HUES64 (cell line): ENCODE results near the gene SYT2.

ENCODE experiments used
- H3K27ac ChIP-seq: 2 replicates; pipeline ENCODE4 v1.7.0; 2013; ENCODE audit warnings: low read depth, low read length, inconsistent platforms
- H3K27me3 ChIP-seq: 2 replicates; pipeline ENCODE4 v1.6.1; 2013; ENCODE audit warnings: mild to moderate bottlenecking, low read length; ENCODE audit not compliant: insufficient read depth
- H3K36me3 ChIP-seq: 2 replicates; pipeline ENCODE4 v1.6.1; 2013; ENCODE audit warnings: mild to moderate bottlenecking, low read length; ENCODE audit not compliant: insufficient read depth
- H3K4me1 ChIP-seq: 2 replicates; pipeline ENCODE4 v1.6.1; 2013; ENCODE audit warnings: mild to moderate bottlenecking, low read length, moderate library complexity; ENCODE audit not compliant: insufficient read depth
- H3K4me3 ChIP-seq: 2 replicates; pipeline ENCODE4 v1.5.1; 2013; ENCODE audit warnings: mild to moderate bottlenecking, low read length, moderate library complexity
- H3K9ac ChIP-seq: 2 replicates; pipeline ENCODE4 v1.6.1; 2013; ENCODE audit warnings: mild to moderate bottlenecking, low read depth, low read length
- H3K9me3 ChIP-seq: 2 replicates; pipeline ENCODE4 v1.6.1; 2013; ENCODE audit warnings: low read depth, low read length; ENCODE audit not compliant: insufficient read depth
- WGBS: fragments of 150-250, 120-280 bp; methylation state at CpG from one replicate; pipeline ENCODE4 v1.1.7; 2013; ENCODE audit warnings: missing lambda C conversion rate; 5-methylcytosine and 5-hydroxymethylcytosine counted together

The SYT2 gene

DNA sequence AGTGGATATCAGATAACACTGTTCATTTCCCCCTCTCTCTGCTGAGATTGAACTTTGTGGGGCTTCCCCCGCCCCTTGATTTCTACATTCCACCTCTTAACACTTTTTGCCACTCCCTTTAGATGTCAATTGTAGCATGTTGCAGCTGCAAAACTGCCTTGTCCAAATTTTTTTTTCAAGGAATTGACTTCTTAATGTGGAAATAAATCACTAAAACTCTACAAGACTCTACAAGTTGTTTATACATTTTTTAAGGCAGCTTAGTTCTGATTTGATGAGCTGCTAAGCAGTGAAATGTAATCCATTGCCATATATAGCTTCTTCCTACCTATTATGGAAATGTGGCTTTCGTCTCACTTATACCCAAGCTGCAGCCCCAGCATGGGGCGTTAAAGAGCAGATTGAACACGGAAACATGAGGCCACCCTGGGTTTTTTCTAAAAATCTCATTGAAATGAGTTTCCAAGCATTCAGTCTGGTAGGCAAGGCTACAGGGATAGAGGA lies 132.2 kb downstream of the SYT2 start:
- peak overlapping the region; percentile 29; the same call in 1 of the 2 replicates for H3K9ac ChIP-seq
- peaks cover 3% of the 10 kb centered on the region; the same call in 1 of the 2 replicates for H3K36me3 ChIP-seq
- no peaks in the 10 kb centered on the region for H3K27me3 ChIP-seq
- no peaks in the 10 kb centered on the region for H3K9me3 ChIP-seq
- no peak overlapping the region for H3K4me3 ChIP-seq
- peak overlapping the region; percentile 66 for H3K27ac ChIP-seq
- WGBS: 16% methylated on average over 4 of the region's 4 CpGs
- H3K4me1 ChIP-seq: peaks cover 48% of the 10 kb centered on the region

DNA sequence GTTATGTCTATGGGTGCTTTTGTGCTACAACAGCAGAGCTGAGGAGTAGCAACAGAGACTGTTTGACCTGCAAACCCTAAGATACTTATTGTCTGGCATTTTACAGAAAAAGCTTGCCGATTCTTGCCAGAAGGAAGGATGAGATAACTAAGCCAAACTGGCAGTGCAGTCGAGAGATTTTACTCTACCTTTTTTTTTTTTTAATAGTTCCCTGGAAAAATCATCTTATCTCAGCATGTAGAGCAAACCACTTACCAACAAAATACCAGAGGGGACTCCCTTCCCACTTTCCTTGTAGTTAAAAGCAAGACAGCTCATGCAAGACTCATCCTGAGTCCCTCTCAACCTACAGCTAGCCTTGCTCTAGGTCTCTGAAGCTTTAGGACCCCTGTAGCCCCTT lies 132.9 kb downstream of the SYT2 start:
- Histone ChIP-seq H3K4me1 (peaks cover 48% of the 10 kb centered on the region), H3K9ac (peak overlapping the region; percentile 29; the same call in 1 of the 2 replicates), H3K4me3 (no peak overlapping the region), H3K9me3 (no peaks in the 10 kb centered on the region), H3K27ac (peak overlapping the region; percentile 66), H3K27me3 (no peaks in the 10 kb centered on the region), H3K36me3 (peaks cover 3% of the 10 kb centered on the region; the same call in 1 of the 2 replicates)
- WGBS: 48% methylated on average over 2 of the region's 2 CpGs

DNA sequence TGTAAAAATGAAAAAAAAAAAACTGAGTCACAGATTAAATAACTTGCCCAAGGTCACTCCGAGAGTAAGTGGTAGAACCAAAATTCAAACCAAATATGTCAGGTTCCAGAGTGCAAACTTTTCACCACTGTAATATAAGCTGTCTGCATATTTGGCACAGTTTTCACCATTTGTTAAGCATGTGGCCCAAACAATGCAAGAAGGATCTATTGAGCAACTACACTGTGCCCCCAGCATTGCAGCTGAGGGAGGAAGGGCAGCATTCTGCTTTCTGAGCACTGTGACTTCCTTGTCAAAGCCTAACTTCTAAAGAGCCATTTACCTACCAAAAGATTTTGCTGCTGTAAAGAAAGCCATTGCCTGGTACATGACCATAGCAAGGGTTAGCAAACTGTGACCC lies 133.4 kb downstream of the SYT2 start:
- peak overlapping the region; percentile 66; the same call in 1 of the 2 replicates for H3K27ac ChIP-seq
- H3K4me3 ChIP-seq: no peak overlapping the region
- 93% methylated on average over 1 of the region's 1 CpG for WGBS
- no peaks in the 10 kb centered on the region for H3K27me3 ChIP-seq
- peaks cover 48% of the 10 kb centered on the region for H3K4me1 ChIP-seq
- H3K36me3 ChIP-seq: peaks cover 3% of the 10 kb centered on the region; the same call in 1 of the 2 replicates
- no peak overlapping the region for H3K9ac ChIP-seq
- no peaks in the 10 kb centered on the region for H3K9me3 ChIP-seq

DNA sequence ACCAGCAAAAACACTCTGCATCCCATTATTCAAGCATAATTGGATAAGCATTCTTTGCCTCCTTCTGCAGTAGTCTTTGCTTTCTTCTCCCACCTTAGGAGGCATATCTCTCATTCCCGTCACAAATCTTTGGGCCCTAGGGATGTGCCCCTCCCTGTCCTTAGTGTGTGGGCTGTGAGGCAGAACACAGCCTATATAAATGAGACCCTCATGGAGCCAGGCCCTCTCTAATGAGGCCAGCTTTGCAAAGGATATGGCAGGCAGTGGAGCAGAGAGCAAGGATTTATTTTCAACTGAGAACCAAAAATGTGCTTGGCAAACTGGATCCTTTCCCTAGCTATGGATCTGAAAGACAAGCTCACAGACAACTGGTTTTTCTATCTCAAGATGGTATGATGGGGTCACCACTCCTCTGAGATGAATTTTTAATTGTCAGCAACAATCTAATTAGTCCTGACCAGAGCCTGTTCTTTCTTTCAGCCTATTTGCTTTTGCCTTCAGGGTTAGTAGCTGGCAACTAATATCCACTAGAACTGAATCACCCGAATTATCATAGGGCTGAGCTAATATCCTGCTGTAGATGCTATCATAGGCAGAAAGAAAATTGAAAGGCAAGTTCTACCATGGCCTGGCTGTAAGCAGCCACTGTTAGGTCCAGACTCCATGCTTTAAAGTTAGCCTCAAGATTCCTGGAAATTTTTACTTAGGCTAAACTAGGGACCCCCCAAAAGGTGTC lies 134.2 kb downstream of the SYT2 start:
- Histone ChIP-seq H3K4me3 (no peak overlapping the region), H3K4me1 (peaks cover 48% of the 10 kb centered on the region), H3K36me3 (peaks cover 3% of the 10 kb centered on the region; the same call in 1 of the 2 replicates), H3K9ac (no peak overlapping the region), H3K9me3 (no peaks in the 10 kb centered on the region), H3K27ac (no peak overlapping the region; the same call in 1 of the 2 replicates), H3K27me3 (no peaks in the 10 kb centered on the region)
- 79% methylated on average over 2 of the region's 2 CpGs for WGBS

DNA sequence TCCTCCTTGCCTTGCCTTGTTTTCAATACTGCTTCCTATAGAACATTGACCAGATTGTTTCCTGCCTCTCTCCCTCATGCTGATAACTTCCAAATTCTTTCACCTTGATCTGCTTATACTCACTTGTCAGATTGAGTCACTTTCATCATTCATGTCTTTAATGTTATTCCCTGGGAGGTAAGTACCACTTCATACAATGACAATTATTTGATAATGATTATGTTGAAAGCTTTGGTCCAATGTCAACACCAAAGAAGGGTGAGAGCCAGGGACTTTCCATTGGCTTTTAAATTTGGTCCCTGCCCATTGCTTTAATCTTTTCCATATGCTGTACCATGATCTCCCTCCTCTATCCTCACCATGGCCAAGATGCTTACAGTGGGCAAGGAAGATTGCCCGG lies 137.4 kb downstream of the SYT2 start:
- Histone ChIP-seq H3K27ac (no peak overlapping the region), H3K9me3 (no peaks in the 10 kb centered on the region), H3K9ac (no peak overlapping the region), H3K36me3 (no peaks in the 10 kb centered on the region), H3K4me1 (peaks cover 38% of the 10 kb centered on the region), H3K4me3 (no peak overlapping the region), H3K27me3 (no peaks in the 10 kb centered on the region)
- 97% methylated on average over 1 of the region's 1 CpG for WGBS

DNA sequence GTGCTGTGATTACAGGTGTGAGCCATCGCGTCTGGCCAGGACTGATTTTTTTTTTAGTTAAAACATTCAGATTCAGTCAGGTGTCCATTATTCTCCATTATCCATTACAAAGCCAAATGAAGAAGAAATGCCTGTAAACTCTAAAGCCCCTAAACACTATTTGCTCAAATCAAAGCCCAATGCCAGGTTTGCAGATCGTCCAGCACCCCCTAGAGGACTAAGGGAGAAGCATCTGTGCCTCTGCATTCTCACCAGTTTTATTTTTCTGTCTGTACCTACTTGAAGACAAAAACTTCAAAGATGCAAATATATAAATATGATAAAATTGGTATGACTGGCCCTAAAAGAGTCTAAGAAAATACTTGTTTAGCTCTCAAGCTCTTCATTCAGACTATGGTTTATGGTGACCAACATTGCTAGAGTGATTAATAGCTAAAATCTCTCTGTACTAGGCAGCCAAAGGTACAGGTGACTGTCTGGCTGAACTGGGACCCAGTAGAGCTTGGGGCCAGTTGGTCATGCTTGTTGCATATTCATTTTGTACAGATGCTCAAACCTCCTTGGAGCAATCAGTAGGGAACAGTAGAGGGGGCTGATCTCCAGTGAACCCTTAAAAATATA lies 138.4 kb downstream of the SYT2 start:
- peaks cover 37% of the 10 kb centered on the region for H3K4me1 ChIP-seq
- H3K36me3 ChIP-seq: no peaks in the 10 kb centered on the region
- no peak overlapping the region for H3K9ac ChIP-seq
- H3K27me3 ChIP-seq: no peaks in the 10 kb centered on the region
- WGBS: 47% methylated on average over 3 of the region's 3 CpGs
- H3K27ac ChIP-seq: no peak overlapping the region
- no peak overlapping the region for H3K4me3 ChIP-seq
- H3K9me3 ChIP-seq: no peaks in the 10 kb centered on the region

DNA sequence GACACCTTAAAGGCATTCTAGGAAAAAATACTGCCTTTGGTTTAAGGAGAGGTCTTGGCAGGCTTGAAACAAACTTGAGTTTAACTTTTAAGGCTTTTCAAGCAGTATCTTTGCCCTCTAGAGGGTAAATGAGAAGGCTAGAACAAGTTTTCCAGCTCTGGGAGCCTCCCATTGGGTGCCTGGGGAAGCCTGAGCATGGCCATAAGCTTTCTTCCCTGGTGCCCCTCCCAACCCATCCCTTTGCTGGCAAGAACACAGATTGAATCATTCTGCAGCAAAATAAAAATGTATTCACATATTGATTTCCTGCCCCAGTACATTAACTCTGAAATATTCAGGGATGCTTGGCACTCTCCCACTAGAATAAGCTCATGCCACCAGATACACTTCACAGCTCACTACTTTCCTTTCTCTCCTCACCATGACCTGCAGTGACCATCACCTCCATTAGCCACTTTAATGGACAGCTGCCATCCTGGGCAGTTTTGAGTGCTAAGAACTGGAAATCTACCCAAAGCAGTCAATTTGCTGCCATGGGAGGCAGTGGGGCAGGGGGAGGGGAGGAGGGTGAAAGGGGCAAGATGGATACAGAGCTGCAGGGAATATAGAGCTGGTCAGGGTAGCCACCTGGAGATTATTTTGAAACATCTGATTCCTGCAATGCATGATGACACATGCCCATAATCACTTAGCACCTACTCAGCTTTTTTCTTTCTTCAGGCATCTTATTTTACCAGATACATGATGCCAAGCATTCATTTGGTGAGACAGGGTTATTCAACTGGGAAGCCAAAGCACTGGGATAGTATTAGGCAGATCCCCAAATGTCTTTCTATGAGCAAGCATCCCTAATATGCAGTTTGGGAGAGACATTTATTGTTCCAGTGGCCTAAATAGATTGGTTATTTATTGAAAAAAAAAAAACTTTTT lies 140.6 kb downstream of the SYT2 start:
- H3K9me3 ChIP-seq: no peaks in the 10 kb centered on the region
- no peaks in the 10 kb centered on the region for H3K36me3 ChIP-seq
- H3K4me3 ChIP-seq: no peak overlapping the region
- H3K27ac ChIP-seq: peak overlapping the region; percentile 83
- H3K9ac ChIP-seq: no peak overlapping the region
- no peaks in the 10 kb centered on the region for H3K27me3 ChIP-seq
- peaks cover 41% of the 10 kb centered on the region for H3K4me1 ChIP-seq

DNA sequence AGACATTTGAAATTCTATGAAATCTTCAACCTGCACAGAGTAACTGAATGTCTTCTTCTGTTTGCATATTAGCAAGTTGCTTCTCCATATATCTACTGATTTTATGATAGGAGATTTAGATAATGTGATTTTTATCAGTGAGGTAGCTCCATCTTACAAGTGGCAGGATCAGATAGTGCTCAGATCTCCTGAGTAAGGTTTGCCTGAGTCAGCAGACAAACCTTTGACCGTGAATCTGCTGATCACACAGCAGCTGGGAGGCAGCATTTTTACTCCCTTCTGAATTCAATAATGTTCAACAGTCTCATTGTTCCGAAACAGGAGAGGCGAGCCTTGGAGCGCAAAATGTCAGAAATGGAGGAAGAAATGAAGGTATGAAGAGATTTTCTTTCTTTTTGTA lies 141.4 kb downstream of the SYT2 start:
- Histone ChIP-seq H3K27ac (peak overlapping the region; percentile 83), H3K4me1 (peaks cover 41% of the 10 kb centered on the region), H3K36me3 (no peaks in the 10 kb centered on the region), H3K27me3 (no peaks in the 10 kb centered on the region), H3K9ac (peak overlapping the region; percentile 12; the same call in 1 of the 2 replicates), H3K4me3 (no peak overlapping the region), H3K9me3 (no peaks in the 10 kb centered on the region)
- 90% methylated on average over 4 of the region's 4 CpGs for WGBS

DNA sequence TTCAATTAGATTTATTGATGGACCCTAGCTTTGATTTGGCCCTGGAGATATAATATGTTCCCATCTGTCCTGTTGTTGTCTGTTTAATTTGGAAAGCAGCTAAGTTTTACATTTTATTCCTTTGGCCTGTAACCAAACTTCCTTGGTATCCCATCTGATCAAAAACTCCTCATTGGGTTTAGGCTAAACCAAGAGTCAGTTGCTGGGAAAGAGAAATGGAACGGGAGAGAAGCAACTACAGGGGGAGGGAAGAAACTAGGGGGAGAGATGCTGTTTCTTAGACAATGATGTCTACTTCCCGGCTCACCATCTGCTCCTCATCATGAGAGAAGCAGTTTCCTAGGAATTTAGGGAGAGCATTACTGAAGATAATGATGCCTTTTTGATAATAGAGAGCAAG lies 141.8 kb downstream of the SYT2 start:
- Histone ChIP-seq H3K27me3 (no peaks in the 10 kb centered on the region), H3K9me3 (no peaks in the 10 kb centered on the region), H3K27ac (peak overlapping the region; percentile 83), H3K36me3 (no peaks in the 10 kb centered on the region), H3K4me3 (no peak overlapping the region), H3K4me1 (peaks cover 41% of the 10 kb centered on the region), H3K9ac (peak overlapping the region; percentile 12; the same call in 1 of the 2 replicates)
- WGBS: 75% methylated on average over 2 of the region's 2 CpGs

DNA sequence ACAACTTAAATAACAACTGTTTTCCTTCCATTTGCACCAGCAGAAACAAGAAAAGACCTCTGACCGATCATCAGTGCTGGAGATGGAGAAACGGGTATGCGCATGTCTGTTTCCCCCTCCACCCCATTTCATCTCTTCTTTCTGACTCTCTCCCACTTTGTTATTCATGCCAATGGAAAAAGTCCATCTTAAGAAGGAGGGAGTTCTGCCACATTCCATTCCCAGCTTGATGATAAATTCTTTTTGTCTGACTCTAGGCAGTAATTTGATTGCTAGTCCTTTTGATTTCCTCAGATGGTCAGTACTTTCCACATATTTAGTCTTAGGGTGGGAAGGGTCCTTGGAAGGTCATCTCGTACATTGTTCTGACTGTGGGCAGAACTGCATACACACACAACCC lies 142.5 kb downstream of the SYT2 start:
- no peaks in the 10 kb centered on the region for H3K27me3 ChIP-seq
- H3K9ac ChIP-seq: peak overlapping the region; percentile 33; the same call in 1 of the 2 replicates
- WGBS: 47% methylated on average over 4 of the region's 4 CpGs
- H3K4me1 ChIP-seq: peaks cover 41% of the 10 kb centered on the region
- peak overlapping the region; percentile 83 for H3K27ac ChIP-seq
- H3K9me3 ChIP-seq: no peaks in the 10 kb centered on the region
- no peaks in the 10 kb centered on the region for H3K36me3 ChIP-seq
- H3K4me3 ChIP-seq: peak overlapping the region; percentile 30
